HG03108 (cell line): ENCODE data around the gene ASF1B.

Source experiments
- ATAC-seq: cut with Tn5 transposase; IDR thresholded peaks from one replicate; pipeline ENCODE4 v1.9.1; 2021; ENCODE audit warnings: moderate library complexity; ENCODE audit not compliant: unreplicated experiment

ASF1B gene

GRCh38 chr19:14089662-14090508, 46.5 kb downstream of the ASF1B start:
- no peak for ATAC-seq

- ATAC-seq = no peak
These were observed 47.1 kb downstream of the ASF1B start for GRCh38 chr19:14089412-14089661.

- no peak for ATAC-seq
These were observed 47.6 kb downstream of the ASF1B start for GRCh38 chr19:14088634-14089411.

GRCh38 chr19:14086098-14086497, 50.3 kb downstream of the ASF1B start:
- ATAC-seq = no peak

- ATAC-seq = no peak
These were observed 50.9 kb downstream of the ASF1B start, which contains the start of gene C19orf67 for GRCh38 chr19:14085309-14085995. Gene C19orf67 (minus strand): TSS chr19:14085783. CDS start chr19:14085627, 156 bp downstream.

GRCh38 chr19:14082675-14082960, 53.8 kb downstream of the ASF1B start:
- no peak for ATAC-seq

GRCh38 chr19:14081797-14082674, 54.4 kb downstream of the ASF1B start:
- ATAC-seq = no peak

GRCh38 chr19:14080887-14081796, 55.2 kb downstream of the ASF1B start:
- ATAC-seq = peak; percentile 81

GRCh38 chr19:14078411-14078810, 58.0 kb downstream of the ASF1B start:
- ATAC-seq = no peak

GRCh38 chr19:14073925-14074838, 62.2 kb downstream of the ASF1B start:
- no peak for ATAC-seq

- ATAC-seq = peak; percentile 53
These were observed 63.0 kb downstream of the ASF1B start for GRCh38 chr19:14073261-14073924.

- ATAC-seq = no peak
These were observed 63.7 kb downstream of the ASF1B start, which contains the start of gene MISP3 for GRCh38 chr19:14072535-14073260. Gene MISP3 (plus strand): TSS chr19:14072786. CDS start chr19:14073310, 524 bp downstream.

GRCh38 chr19:14070268-14071050, 65.9 kb downstream of the ASF1B start:
- no peak for ATAC-seq
